ENCODE results near the gene FOXE1.

GRCh38 chr9:97876061-97876460 is 23.0 kb downstream of the FOXE1 start:
- TF ChIP-seq POLR2A (IDR thresholded peaks at IDR 0.05) (no peak), EP300 (IDR thresholded peaks at IDR 0.05) (no peak), POLR2AphosphoS5 (IDR thresholded peaks at IDR 0.05) (no peak)
- TF ChIP-seq, protein P1, sequence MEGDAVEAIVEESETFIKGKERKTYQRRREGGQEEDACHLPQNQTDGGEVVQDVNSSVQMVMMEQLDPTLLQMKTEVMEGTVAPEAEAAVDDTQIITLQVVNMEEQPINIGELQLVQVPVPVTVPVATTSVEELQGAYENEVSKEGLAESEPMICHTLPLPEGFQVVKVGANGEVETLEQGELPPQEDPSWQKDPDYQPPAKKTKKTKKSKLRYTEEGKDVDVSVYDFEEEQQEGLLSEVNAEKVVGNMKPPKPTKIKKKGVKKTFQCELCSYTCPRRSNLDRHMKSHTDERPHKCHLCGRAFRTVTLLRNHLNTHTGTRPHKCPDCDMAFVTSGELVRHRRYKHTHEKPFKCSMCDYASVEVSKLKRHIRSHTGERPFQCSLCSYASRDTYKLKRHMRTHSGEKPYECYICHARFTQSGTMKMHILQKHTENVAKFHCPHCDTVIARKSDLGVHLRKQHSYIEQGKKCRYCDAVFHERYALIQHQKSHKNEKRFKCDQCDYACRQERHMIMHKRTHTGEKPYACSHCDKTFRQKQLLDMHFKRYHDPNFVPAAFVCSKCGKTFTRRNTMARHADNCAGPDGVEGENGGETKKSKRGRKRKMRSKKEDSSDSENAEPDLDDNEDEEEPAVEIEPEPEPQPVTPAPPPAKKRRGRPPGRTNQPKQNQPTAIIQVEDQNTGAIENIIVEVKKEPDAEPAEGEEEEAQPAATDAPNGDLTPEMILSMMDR (IDR thresholded peaks at IDR 0.05), result no peak
